ENCODE results near the gene SERAC1.
"Not testable (repeated sequence)": the region's sequence is repeated elsewhere in the genome, so short reads cannot be mapped to it uniquely, and the experiment has no call there.

Gene SERAC1

GRCh38 chr6:158174514-158174913 is 6.5 kb upstream of the SERAC1 start:
- no peak for DNase-seq (ENCODE audit: low read depth in 1 of 2, low spot score in 1 of 2)

DNA sequence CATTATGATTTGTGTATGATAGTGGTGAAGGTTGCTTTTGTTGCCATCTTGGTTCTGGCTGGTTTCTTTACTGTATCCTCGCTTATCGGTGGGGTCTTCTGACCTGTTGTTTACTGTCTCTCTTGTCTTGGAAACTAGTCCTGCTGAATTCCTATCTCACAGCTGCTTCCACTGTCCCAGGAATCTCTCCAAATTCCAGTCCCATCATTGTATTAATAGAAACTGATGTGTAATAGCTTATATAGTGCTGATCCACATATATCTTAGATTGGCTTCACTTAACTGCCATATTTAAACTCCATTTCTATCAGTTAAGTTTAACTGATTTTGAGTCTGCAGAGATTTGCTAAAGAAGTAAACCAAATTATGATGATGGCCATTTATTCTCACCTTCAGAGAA is 6.0 kb upstream of the SERAC1 start:
- DNase-seq (ENCODE audit: low read depth in 1 of 2, low spot score in 1 of 2), result no peak

- no peak for DNase-seq (ENCODE audit: low read depth in 1 of 2, low spot score in 1 of 2)
Observed at GRCh38 chr6:158172001-158172400, 3.9 kb upstream of the SERAC1 start.

DNA sequence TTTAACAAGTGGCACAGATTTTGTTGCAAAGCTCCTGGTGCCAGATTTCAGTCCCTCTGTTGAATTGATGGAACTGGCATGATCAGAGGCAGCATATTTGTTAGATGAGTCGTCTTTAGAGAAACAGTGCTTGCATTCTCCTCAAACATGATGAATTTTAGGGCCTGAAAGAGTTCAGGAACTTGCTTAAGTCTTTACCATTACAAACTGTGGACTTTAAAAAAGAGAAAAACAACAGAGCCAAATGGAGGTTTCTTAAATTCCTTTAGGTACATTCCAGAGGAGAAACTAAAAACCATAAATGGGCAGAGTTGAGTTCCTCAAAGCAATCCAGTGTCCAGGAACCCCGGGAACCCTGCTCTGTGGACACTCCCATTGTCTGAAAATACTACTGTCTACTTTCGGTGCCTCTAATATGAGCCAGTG is 2.6 kb upstream of the SERAC1 start:
- no peak for DNase-seq (ENCODE audit: low read depth in 1 of 2, low spot score in 1 of 2)

DNA sequence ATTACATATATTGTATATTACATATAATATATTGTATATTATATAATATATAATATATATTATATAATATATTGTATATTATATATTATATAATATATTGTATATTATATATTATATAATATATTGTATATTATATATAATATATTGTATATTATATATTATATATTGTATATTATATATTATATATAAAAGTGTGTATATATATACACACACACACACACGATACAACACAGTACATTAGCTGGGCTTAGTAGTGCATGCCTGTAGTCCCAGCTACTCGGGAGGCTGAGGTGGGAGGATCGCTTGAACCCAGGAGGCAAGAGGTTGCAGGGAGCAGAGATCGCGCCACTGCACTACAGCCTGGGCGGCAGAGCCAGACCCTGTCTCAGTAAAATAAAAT is 1.6 kb upstream of the SERAC1 start:
- DNase-seq (ENCODE audit: low read depth in 1 of 2, low spot score in 1 of 2), result not testable (repeated sequence)

DNA sequence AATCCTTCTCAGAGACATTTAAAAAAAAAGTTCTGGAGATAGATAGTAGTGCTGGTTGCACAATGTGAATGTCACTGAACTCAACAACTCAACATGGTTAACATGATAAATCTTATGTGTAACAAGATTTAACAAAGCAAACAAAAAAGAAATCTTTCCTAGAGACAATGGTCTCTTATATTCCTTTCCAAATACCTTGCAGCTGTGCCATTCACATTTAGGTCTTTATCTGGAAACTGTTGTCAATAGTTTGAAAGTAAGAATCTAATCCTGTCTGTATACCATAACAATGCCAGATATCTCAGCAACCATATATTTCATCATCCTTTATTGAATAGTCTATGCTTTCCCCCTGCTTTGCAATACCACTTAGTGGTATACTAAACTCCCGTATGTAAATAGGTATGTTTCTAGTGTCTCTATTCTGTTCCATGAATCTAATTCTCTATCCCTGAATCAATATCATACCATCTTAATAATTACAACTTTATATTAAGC is 2.1 kb downstream of the SERAC1 start:
- DNase-seq (ENCODE audit: low read depth in 1 of 2, low spot score in 1 of 2), result no peak

DNA sequence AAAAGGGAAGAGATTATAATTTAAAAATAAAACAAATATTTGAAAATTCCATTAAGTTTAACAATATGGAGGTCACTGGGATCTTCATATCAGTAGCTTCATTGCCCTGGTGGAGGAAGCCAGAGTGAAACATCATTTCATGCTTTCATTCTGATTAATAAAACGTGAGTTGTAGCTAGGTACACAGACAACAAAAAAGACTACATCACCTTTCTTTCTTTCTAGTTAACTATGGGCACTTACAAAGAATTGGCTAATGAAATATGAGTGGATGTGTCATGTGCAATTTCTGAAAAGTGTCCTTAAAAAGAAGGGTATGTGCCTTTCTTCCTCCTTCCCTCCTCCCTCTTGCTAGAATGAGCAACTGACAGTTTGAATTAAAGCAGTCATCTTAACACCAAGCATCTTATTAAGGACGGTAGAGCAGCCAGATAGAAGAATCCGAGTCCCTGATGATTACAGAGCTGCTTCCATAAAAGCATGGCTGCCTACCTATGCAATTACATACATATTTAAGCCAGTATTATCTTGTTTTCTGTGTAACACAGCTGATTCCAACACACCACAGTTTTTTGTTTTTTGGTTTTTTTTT is 3.4 kb downstream of the SERAC1 start:
- DNase-seq (ENCODE audit: low read depth in 1 of 2, low spot score in 1 of 2), result no peak

GRCh38 chr6:158161566-158162254 is 6.4 kb downstream of the SERAC1 start:
- no peak for DNase-seq (ENCODE audit: low read depth in 1 of 2, low spot score in 1 of 2)

- DNase-seq (ENCODE audit: low read depth in 1 of 2, low spot score in 1 of 2), result no peak
Observed at GRCh38 chr6:158160932-158161539, 7.0 kb downstream of the SERAC1 start.

DNA sequence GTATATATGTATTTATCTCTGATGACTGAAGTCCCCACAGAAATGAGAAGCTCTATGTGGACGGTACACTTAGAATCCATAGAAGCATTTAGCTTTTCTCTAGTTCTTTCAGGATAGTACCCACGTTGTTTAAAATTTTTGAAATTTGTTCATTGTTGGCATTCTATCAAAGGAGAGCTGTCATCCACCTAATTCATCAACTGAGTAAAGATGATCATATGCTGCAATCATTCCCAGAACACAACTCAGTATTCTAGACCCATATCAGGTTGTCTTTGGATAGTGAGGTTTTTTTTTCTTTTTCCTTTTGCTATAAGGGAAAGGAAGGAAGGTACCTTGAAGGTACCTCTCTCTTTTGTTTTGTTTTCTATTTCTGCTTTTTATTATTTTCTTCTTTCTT is 9.3 kb downstream of the SERAC1 start:
- DNase-seq (ENCODE audit: low read depth in 1 of 2, low spot score in 1 of 2), result no peak

DNA sequence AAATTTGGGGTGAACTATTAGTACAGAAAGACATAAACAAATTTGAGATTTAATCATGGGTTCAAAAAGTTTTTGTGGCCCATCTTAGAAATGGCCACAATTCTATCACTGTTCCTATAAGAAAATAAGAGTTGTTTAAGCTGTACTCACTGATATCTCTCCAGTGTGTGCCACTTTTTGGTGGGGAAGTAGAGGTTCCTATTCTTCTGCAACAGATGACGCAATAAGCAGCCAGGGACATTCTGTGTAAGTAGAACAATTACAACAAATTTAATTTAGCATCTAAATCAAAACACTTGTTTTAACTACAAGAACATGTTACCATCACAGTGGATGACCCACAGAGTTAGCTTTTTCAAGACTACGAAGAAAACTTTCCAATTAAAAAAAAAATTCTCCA is 9.9 kb downstream of the SERAC1 start:
- DNase-seq (ENCODE audit: low read depth in 1 of 2, low spot score in 1 of 2), result no peak

DNA sequence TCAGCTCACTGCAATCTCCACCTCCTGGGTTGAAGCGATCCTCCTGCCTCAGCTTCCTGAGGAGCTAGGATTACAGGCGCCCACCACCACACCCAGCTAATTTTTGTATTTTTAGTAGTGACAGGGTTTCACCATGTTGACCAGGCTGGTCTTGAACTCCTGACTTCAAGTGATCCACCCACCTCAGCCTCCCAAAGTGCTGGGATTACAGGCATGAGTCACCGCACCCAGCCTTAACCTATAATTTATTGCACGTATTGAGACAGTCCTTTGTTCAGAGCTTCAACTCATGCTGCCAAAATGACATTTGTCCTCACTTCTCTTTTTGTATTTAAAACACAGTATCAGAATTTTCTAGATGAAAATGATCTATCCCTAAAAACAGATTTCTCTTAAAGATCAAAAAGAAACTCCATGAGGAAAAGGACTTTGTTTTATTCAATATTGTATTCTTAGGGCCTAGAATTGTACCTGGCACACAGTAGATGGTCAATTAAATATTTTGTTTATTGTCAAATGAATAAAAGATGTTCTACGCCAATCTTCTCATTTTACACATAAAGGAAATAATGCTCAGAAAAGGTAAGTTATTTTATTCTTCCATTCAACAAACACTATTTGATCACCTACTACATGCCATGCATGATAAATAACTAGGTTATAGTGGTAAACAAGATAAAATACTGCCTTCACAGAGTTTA is 10.8 kb downstream of the SERAC1 start:
- DNase-seq (ENCODE audit: low read depth in 1 of 2, low spot score in 1 of 2), result no peak

- DNase-seq (ENCODE audit: low read depth in 1 of 2, low spot score in 1 of 2), result no peak
Observed at GRCh38 chr6:158154816-158155215, 13.2 kb downstream of the SERAC1 start.

- DNase-seq (ENCODE audit: low read depth in 1 of 2, low spot score in 1 of 2), result no peak
Observed at GRCh38 chr6:158153576-158153975, 14.5 kb downstream of the SERAC1 start.

DNA sequence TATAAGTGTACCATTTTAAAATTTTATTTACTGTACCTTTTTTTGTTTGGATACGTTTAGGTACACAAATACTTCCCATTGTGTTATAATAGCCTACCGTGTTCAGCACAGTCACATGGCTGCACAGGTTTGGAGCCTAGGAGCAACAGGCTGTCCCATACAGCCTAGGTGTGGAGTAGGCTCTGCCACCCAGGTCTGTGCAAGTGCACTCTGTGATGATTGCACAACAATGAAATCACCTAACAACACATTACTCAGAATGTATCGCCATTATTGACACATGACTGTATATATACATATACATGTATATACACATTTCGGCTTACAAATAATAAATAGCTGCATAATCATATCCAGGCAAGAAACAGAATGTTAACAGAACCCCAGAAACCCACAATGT is 15.4 kb downstream of the SERAC1 start:
- DNase-seq (ENCODE audit: low read depth in 1 of 2, low spot score in 1 of 2), result no peak

DNA sequence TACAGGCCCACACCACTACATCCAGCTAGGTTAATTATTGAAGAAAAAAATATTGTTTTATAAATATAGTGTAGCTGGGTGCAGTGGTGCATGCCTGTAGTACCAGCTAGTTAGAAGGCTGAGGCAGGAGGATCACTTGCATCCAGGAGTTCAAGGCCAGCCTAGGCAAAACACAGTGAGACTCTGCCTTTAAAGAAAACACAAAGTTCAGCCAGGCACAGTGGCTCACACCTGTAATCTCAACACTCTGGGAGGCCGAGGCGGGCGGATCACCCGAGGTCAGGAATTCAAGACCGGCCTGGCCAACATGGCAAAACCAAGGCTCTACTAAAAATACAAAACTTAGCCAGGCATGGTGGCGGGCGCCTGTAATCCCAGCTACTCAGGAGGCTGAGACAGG is 16.0 kb downstream of the SERAC1 start:
- not testable (repeated sequence) for DNase-seq (ENCODE audit: low read depth in 1 of 2, low spot score in 1 of 2)

- no peak for DNase-seq (ENCODE audit: low read depth in 1 of 2, low spot score in 1 of 2)
Observed at GRCh38 chr6:158150701-158151100, 17.4 kb downstream of the SERAC1 start.

- DNase-seq (ENCODE audit: low read depth in 1 of 2, low spot score in 1 of 2), result no peak
Observed at GRCh38 chr6:158149641-158150040, 18.4 kb downstream of the SERAC1 start.

DNA sequence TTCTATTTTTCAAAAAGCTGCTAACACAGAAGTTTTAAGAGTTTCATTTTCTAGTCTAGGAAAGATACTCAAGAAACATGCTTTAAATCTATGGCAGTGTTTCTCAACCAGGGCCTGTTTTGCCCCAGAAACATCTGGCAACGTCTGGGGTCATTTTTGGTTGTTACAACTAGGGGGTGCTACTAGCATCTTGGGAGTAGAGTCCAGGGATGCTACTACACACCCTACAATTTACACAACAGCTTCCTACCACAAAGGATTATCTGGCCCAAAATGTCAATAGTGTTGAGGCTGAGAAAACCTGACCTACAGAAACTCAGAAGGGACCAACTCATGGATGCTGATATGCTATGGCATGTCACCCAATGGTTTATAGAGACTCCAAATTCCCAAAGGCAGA is 24.4 kb downstream of the SERAC1 start:
- no peak for DNase-seq (ENCODE audit: low read depth in 1 of 2, low spot score in 1 of 2)

DNA sequence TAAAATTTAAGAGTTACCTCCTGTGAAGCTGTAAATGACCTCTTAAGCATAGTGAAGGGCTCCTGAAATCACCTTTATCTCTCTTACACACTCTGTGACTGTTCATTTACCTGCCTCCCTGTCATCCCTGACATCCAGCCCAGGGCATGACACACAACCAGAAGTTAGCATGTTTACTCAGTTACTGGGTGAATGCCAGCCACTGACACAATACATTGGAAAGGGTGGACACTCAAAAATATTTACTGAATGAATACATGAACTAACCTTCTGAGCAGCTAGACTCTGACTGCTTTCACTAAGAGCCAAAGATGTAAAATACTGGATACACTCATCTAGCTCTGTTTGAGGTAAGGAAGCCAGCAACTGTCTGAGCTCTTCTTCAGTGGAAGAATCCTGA is 25.3 kb downstream of the SERAC1 start:
- DNase-seq (ENCODE audit: low read depth in 1 of 2, low spot score in 1 of 2), result no peak

DNA sequence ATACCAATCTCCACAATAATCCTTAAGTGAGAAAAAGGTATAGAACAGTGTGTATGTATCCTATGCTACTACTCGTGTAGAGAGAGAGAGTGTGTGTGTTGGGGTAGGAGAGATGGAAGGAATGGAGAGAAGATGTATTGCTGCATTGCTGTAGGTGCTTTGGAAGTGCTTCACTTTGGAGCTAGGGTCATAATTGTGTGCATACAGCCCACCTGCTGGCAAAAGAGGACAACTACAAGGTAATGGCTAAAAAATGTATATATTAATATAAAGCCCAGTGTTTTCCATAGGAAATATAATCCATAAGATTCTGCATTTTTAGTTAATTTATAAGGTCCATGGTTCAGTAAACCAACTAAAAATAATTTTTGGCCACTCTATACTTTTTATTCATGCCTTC is 36.1 kb downstream of the SERAC1 start:
- no peak for DNase-seq (ENCODE audit: low read depth in 1 of 2, low spot score in 1 of 2)

GRCh38 chr6:158125271-158125670 is 42.8 kb downstream of the SERAC1 start:
- no peak for DNase-seq (ENCODE audit: low read depth in 1 of 2, low spot score in 1 of 2)

Data from activated CD4-positive, alpha-beta T cell treated with anti-CD3 and anti-CD28 coated beads, Interleukin-2, amount 50 U/mL, for 24 hours (primary cell).